Mammary epithelial cell (primary cell): ENCODE data around the gene PITX1.

ENCODE experiments used
- EZH2 ChIP-seq: IDR thresholded peaks from 2 replicates; pipeline ENCODE4 v1.6.1; 2012; ENCODE audit warnings: low read length, inconsistent platforms, borderline replicate concordance
- TF ChIP-seq, protein P1 (sequence below), 2 donors: IDR thresholded peaks in 1 of 2; conservative IDR thresholded peaks in 1 of 2; 2 replicates each; pipeline ENCODE4 v1.5.1; 2011 to 2012; ENCODE audit warnings: inconsistent platforms in 2 of 2, low read length in 2 of 2, mild to moderate bottlenecking in 2 of 2, control low read depth in 1 of 2, low read depth in 1 of 2; ENCODE audit not compliant: insufficient read depth in 1 of 2; ENCODE audit errors: extremely low read depth in 1 of 2

DNA sequence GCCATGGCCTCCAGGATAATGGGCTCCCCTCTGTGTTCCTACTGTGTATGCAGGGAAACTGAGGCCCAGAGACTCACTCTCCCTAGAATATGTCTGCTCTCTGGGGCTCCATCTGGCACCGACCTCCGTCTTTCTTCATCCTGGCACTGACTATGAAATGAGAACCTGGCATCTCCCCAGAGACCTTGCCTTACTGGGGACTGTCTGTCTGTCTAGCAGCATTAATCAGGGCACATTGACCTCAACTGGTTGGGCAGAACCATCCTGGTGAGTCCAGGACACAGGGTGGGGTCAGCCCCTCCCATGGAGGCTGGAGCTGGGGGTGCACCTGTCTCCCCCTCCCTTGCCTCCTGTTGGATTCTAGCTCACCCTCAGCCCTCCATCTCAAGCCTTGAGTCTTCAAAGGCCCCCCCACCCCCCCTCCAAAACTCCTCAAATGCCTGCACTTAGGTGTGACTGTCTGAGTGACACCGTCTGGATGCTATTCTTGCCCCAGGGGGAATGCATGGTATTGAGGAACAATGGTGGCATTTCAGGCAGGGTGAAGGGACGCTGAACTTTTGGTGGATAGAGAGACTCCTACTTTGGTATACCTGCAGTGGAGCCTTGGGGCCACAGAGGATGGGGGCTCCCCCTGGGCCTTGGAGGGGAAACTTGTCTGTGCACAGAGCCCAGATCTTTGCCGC lies 12.8 kb upstream of the PITX1 start:
- TF ChIP-seq EZH2, result no peak
- TF ChIP-seq, protein P1, sequence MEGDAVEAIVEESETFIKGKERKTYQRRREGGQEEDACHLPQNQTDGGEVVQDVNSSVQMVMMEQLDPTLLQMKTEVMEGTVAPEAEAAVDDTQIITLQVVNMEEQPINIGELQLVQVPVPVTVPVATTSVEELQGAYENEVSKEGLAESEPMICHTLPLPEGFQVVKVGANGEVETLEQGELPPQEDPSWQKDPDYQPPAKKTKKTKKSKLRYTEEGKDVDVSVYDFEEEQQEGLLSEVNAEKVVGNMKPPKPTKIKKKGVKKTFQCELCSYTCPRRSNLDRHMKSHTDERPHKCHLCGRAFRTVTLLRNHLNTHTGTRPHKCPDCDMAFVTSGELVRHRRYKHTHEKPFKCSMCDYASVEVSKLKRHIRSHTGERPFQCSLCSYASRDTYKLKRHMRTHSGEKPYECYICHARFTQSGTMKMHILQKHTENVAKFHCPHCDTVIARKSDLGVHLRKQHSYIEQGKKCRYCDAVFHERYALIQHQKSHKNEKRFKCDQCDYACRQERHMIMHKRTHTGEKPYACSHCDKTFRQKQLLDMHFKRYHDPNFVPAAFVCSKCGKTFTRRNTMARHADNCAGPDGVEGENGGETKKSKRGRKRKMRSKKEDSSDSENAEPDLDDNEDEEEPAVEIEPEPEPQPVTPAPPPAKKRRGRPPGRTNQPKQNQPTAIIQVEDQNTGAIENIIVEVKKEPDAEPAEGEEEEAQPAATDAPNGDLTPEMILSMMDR (conservative IDR thresholded peaks at IDR 0.05 in 1 of 2, IDR thresholded peaks at IDR 0.05 in 1 of 2; ENCODE audit: extremely low read depth in 1 of 2, insufficient read depth in 1 of 2, low read depth in 1 of 2, low read length in 2 of 2), result no peak
